Ramos (cell line): ENCODE results near the gene TMEM175.

ENCODE experiments used
- in situ Hi-C: fragments of 300-500 bp; cut with MboI; formaldehyde crosslinking; loops from one replicate; pipeline ENCODE4 v1.14.3; 2022; ENCODE audit warnings: low sequenced_read_pairs; ENCODE audit not compliant: unreplicated experiment

The TMEM175 gene

DNA sequence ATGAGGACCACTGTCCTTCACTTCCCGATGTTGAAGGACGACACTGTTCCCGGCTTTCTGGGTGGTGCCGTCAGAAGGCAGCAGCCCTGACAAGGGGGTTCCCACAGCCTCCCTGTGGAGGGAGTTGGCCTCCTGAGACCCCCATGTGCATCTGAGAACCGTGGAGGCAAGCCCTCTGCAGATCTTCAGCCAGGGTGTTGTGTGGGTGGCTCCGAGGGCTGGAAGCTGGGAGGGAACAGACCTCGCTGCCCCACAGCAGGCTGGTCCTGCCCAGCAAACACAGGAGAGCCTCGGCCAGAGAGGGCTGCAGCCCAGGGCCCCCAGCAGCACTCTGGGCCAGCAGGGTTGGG, 24.9 kb downstream of the TMEM175 start:
- in situ Hi-C loops = no loop called here

DNA sequence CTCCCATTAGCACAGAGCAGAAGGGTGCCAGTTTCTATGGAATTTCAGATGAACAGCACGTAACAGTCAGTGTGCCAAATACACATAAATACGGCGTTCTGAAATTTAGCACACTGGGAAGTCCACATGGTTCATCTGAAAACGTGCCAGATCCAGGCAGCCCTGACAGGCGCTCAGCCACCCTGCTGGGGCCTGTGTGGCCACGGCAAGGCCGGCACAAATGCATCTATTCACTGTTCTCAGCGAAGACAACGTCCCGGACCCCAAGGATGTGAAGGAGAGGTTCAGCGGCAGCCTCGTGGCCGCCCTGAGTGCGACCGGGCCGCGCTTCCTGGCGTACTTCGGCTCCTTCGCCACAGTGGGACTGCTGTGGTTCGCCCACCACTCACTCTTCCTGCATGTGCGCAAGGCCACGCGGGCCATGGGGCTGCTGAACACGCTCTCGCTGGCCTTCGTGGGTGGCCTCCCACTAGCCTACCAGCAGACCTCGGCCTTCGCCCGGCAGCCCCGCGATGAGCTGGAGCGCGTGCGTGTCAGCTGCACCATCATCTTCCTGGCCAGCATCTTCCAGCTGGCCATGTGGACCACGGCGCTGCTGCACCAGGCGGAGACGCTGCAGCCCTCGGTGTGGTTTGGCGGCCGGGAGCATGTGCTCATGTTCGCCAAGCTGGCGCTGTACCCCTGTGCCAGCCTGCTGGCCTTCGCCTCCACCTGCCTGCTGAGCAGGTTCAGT, 25.5 kb downstream of the TMEM175 start:
- in situ Hi-C loops = no loop called here

DNA sequence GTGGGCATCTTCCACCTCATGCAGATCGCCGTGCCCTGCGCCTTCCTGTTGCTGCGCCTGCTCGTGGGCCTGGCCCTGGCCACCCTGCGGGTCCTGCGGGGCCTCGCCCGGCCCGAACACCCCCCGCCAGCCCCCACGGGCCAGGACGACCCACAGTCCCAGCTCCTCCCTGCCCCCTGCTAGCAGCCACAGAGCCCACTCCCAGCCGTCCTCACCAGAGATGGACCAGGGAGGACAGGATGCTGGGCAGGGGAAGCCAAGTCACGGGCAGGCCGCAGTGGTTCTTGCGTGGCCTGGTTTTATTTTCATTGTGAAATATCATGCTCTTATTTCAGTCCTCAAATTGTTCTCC, 26.0 kb downstream of the TMEM175 start:
- in situ Hi-C loops = no loop called here

DNA sequence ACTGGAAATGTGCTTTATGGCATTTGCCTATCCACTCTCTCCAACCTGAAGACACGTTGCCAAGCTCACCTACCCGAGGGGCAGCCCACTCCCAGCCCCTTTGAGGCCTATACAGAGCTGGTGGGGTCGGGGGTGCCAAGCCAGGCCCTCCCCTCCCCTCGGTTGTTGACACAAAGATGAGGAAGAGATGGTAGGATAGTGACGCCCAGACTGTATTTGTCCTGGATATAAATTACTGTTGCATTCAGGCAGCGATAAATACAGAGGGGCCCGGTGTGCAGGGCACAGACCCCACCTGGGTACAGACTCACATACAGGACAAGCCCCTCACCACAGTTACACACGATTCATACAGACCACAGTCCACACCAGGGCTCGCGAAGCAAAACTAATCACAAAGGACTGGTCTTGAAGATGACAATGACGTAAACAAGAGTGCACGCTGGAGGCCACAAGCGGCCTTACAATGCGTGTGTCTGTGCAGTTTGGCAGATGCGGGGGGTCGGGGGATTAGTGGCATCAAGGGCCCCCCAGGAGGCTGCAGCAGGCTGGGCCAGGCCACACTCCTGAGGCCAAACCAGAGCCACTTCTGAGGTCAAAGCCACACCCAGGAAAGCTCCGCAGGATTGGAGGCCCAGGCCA, 26.6 kb downstream of the TMEM175 start:
- in situ Hi-C loops = no loop called here

DNA sequence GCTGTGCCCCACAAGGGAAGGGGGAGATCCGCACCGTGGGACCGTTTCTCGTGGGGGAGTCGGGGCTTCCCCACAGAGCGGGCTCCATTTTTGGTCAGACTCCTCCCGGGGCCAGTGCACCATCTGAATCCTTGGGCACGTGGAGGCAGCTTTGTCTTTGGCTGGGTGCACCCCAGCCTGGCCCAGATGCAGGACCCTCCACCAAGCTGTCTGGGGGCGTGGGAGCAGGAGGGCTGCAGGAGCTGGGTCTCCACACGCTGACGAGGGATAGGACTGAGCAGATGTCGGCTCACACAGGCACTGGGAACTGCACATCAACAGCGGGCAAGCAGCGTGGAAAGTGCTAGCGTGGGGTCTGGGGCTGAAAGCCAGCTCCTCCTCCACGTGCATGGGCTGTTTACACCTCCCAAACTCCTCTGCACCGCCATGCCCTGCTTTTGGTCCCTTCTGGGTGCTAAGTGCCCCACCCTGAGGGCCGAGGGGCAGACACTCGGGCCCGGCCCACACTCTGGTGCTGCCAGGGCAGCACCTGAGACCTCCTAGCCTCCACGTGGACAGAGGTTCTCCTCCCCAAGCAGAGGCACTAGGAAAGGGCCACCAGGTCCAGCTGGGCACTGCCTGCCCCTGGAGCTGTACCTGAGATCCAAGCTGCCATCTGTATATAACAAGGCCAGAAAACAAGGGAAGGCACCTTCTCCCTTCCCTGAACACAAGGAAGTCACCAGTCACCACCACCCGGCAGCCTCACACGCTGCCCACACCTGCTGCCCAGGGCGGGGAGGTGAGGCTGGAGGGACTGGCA, 27.3 kb downstream of the TMEM175 start:
- in situ Hi-C loops = no loop called here

DNA sequence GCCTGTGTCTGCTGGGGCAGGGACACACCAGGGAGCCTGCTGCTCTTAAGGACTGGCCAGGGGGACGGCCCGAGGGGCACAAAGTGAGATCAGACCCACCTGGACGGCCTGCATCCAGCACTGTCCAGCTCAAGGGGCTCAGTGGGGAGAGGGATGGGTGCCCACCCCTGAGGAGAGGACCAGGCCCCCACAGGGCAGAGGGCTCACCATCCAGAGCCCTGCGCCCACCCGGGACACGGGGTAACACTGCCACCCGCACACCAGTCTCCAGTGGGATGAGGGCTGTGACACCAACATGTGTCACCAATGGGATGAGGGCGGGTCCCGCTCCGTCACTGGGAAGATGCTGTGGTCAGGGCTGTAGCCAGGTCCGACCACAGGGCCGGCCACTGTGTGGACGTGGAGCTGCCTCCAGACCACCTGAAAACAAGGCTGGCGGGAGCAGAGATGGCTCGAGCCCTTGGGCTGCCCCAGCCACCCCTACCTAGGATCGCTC, 27.9 kb downstream of the TMEM175 start:
- in situ Hi-C loops = no loop called here

GRCh38 chr4:960636-961350, 28.5 kb downstream of the TMEM175 start:
- in situ Hi-C loops = no loop called here

- in situ Hi-C loops = no loop called here
Observed at GRCh38 chr4:961351-962230, 29.3 kb downstream of the TMEM175 start.

- in situ Hi-C loops = no loop called here
Observed at GRCh38 chr4:962231-963208, 30.3 kb downstream of the TMEM175 start.

- in situ Hi-C loops = no loop called here
Observed at GRCh38 chr4:963276-964225, 31.3 kb downstream of the TMEM175 start.

DNA sequence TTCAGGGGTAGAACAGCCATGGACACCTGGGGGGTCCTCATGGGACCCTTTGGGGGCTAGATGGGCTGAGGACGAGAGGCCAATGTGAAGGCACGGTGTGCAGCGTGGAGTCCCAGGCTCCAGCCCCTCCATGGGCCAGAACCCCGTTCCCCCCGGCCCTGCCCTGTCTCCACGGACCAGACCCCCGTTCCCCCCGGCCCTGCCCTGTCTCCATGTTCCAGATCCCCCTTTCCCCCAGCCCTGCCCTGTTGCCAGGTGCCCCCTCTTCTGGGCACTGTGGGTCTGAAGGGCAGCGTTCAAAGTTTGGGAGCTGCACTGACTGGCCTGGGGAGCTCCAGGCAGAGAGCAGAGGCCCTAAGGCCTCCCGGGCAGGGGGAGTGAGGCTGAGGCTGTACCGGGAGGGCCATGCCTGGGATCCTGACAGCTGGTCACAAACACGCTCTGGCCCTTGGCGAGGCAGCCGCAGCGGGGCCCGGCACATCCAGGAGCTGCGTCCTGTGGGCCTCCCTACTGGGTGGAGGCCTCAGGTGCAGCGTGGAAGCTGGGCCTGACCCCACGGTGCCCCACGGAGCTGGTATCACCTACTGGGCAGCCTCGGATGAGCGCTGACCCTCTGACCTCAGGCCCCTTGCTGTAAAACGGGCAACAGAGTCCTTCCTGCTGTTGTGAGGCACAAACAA, 32.2 kb downstream of the TMEM175 start:
- in situ Hi-C loops = no loop called here

GRCh38 chr4:965048-965765, 32.9 kb downstream of the TMEM175 start:
- in situ Hi-C loops = no loop called here

DNA sequence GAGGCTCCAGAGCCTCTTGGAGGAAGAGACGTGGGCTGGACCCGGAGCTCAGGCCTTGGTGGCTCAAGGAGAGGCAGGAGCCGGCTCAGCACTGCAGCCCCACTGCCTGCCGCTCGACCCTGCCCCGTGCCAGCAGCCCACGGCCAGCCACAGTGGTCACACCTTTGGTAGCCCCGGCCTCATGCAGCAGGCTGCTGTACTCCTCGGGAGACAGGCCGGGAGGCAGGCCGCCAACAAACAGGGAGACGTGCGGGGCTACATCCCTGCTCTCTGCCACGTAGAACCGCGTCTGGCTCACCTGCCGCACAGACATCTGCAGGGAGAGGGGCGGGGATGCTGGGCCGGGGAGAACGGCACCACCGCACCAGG, 33.5 kb downstream of the TMEM175 start:
- in situ Hi-C loops = no loop called here

- in situ Hi-C loops = no loop called here
Observed at GRCh38 chr4:966266-967112, 34.2 kb downstream of the TMEM175 start.
